IMR-90 (cell line): ENCODE data around the gene MAPK1. TPM values are rescaled to one million over a fixed set of nuclear protein-coding genes. Genes with fewer than 3 reads are reported as not detected.
A peak's percentile ranks its signal among the peaks of the same experiment; 100 is the strongest.

Experiments
- ATAC-seq: fragments of 200-7000 bp; cut with Tn5 transposase; 2 replicates; pipeline ENCODE4 v1.9.1; 2020; ENCODE audit warnings: low read depth, mild to moderate bottlenecking, moderate library complexity
- BruUV-seq: library from RNA; stranded (reverse); fragments of 400-500 nt; replicated peaks from 2 replicates; lab custom pipeline; 2021; lab: Mats Ljungman, UMichigan
- CTCF ChIA-PET: fragments of 300-600 bp; formaldehyde crosslinking; extraction: SDS; loops from one replicate; lab custom pipeline; 2021; ENCODE audit warnings: antibody characterized with exemption; lab: Yijun Ruan, JAX
- POLR2A ChIA-PET: fragments of 300-600 bp; sonication (Branson Sonifier 250); formaldehyde crosslinking; loops from one replicate; lab custom pipeline; 2022; ENCODE audit warnings: antibody characterized with exemption; ENCODE audit not compliant: unreplicated experiment; lab: Charles Lee
- DNase-seq: peaks from one replicate; pipeline ENCODE4 v3.0.0; 2013
- H2AFZ ChIP-seq: replicated peaks from 2 replicates; pipeline ENCODE3; 2013; ENCODE audit warnings: low read length, mild to moderate bottlenecking; ENCODE audit not compliant: poor library complexity
- H2AK5ac ChIP-seq: 2 replicates; pipeline ENCODE4 v1.6.1; 2013; ENCODE audit warnings: low read depth, low read length, inconsistent platforms
- H2AK9ac ChIP-seq: replicated peaks from 2 replicates; pipeline ENCODE3; 2013; ENCODE audit warnings: mild to moderate bottlenecking, low read depth, low read length, moderate library complexity; ENCODE audit not compliant: poor library complexity
- H2BK120ac ChIP-seq: 2 replicates; pipeline ENCODE4 v1.6.1; 2013; ENCODE audit warnings: low read depth, low read length, inconsistent platforms
- H2BK15ac ChIP-seq: 3 replicates; pipeline ENCODE4 v1.6.1; 2013; ENCODE audit warnings: low read depth, low read length, inconsistent platforms
- H2BK20ac ChIP-seq: 2 replicates; pipeline ENCODE4 v1.6.1; 2013; ENCODE audit warnings: low read depth, mild to moderate bottlenecking, inconsistent platforms, low read length, moderate library complexity
- H2BK5ac ChIP-seq: 2 replicates; pipeline ENCODE4 v1.6.1; 2013; ENCODE audit warnings: mild to moderate bottlenecking, low read depth, low read length, inconsistent platforms; ENCODE audit not compliant: poor library complexity, severe bottlenecking
- H3K14ac ChIP-seq: replicated peaks from 2 replicates; pipeline ENCODE4 v1.6.1; 2013; ENCODE audit warnings: low read depth, low read length, inconsistent platforms
- H3K18ac ChIP-seq: 2 replicates; pipeline ENCODE4 v1.6.1; 2013; ENCODE audit warnings: low read depth, low read length, control low read depth
- H3K23ac ChIP-seq: 2 replicates; pipeline ENCODE4 v1.6.1; 2013; ENCODE audit warnings: low read depth, low read length, inconsistent platforms
- H3K27ac ChIP-seq: 2 replicates; pipeline ENCODE4 v1.5.1; 2013; ENCODE audit warnings: mild to moderate bottlenecking, control low read depth, low read length; ENCODE audit not compliant: insufficient read depth
- H3K27me3 ChIP-seq: 2 replicates; pipeline ENCODE4 v1.6.1; 2013; ENCODE audit warnings: low read length; ENCODE audit not compliant: control insufficient read depth, insufficient read depth
- H3K36me3 ChIP-seq: 2 replicates; pipeline ENCODE4 v1.6.1; 2013; ENCODE audit warnings: low read length, mixed read lengths; ENCODE audit not compliant: control insufficient read depth, insufficient read depth
- H3K4ac ChIP-seq: 2 replicates; pipeline ENCODE4 v1.6.1; 2013; ENCODE audit warnings: low read depth, low read length, inconsistent platforms
- H3K4me1 ChIP-seq: 2 replicates; pipeline ENCODE4 v1.6.1; 2013; ENCODE audit warnings: low read length, mixed read lengths; ENCODE audit not compliant: control insufficient read depth, insufficient read depth
- H3K4me2 ChIP-seq: 2 replicates; pipeline ENCODE4 v1.6.1; 2013; ENCODE audit warnings: low read depth, mild to moderate bottlenecking, control low read depth, low read length, moderate library complexity
- H3K4me3 ChIP-seq: 2 replicates; pipeline ENCODE4 v1.5.1; 2013; ENCODE audit warnings: low read depth, mild to moderate bottlenecking, control low read depth, low read length, moderate library complexity; ENCODE audit not compliant: insufficient read depth
- H3K56ac ChIP-seq: 2 replicates; pipeline ENCODE4 v1.6.1; 2013; ENCODE audit warnings: low read length, inconsistent platforms; ENCODE audit not compliant: insufficient read depth; ENCODE audit errors: extremely low read depth
- H3K79me1 ChIP-seq, 2 experiments: 2 replicates each; pipeline ENCODE4 v1.6.1; 2013; ENCODE audit warnings: low read length in 2 of 2, inconsistent platforms in 1 of 2, low read depth in 1 of 2
- H3K9ac ChIP-seq: 2 replicates; pipeline ENCODE4 v1.6.1; 2013; ENCODE audit warnings: low read depth, low read length, control low read depth
- H3K9me1 ChIP-seq: 2 replicates; pipeline ENCODE4 v1.6.1; 2013; ENCODE audit warnings: low read length, inconsistent platforms; ENCODE audit not compliant: insufficient read depth
- H3K9me3 ChIP-seq: 2 replicates; pipeline ENCODE4 v1.6.1; 2013; ENCODE audit warnings: low read length; ENCODE audit not compliant: control insufficient read depth, insufficient read depth
- H4K20me1 ChIP-seq: 2 replicates; pipeline ENCODE4 v1.6.1; 2013; ENCODE audit warnings: low read length, inconsistent platforms; ENCODE audit not compliant: insufficient read depth
- H4K5ac ChIP-seq: 2 replicates; pipeline ENCODE4 v1.6.1; 2013; ENCODE audit warnings: mild to moderate bottlenecking, low read depth, low read length, control low read depth
- H4K8ac ChIP-seq, 2 experiments: 2 replicates each; pipeline ENCODE4 v1.6.1; 2013; ENCODE audit warnings: low read depth in 2 of 2, low read length in 2 of 2, control low read depth in 1 of 2, inconsistent platforms in 1 of 2
- H4K91ac ChIP-seq: 2 replicates; pipeline ENCODE4 v1.6.1; 2013; ENCODE audit warnings: low read depth, low read length, inconsistent platforms; ENCODE audit not compliant: insufficient read depth
- CEBPB ChIP-seq: IDR thresholded peaks from 2 replicates; pipeline ENCODE4 v1.6.1; 2012; ENCODE audit warnings: low read depth, low read length, improper control_type of control experiment
- CHD1 ChIP-seq: IDR thresholded peaks from 2 replicates; pipeline ENCODE4 v1.6.1; 2012; ENCODE audit warnings: low read depth, low read length, improper control_type of control experiment
- ELK1 ChIP-seq: fragments of 150-350 bp; IDR thresholded peaks from 2 replicates; pipeline ENCODE4 v1.6.1; 2016; ENCODE audit warnings: low read depth, mild to moderate bottlenecking, low read length, moderate library complexity, borderline replicate concordance
- FOS ChIP-seq: fragments of 150-350 bp; IDR thresholded peaks from 2 replicates; pipeline ENCODE4 v1.6.1; 2016; ENCODE audit warnings: low read depth, low read length
- MAFK ChIP-seq: IDR thresholded peaks from 2 replicates; pipeline ENCODE4 v1.6.1; 2012; ENCODE audit warnings: low read depth, low read length, improper control_type of control experiment
- MXI1 ChIP-seq: IDR thresholded peaks from 2 replicates; pipeline ENCODE4 v1.6.1; 2012; ENCODE audit warnings: low read depth, mild to moderate bottlenecking, low read length, moderate library complexity, borderline replicate concordance
- RAD21 ChIP-seq: IDR thresholded peaks from 2 replicates; pipeline ENCODE4 v1.6.1; 2012; ENCODE audit warnings: low read length, improper control_type of control experiment
- RFX5 ChIP-seq: IDR thresholded peaks from 2 replicates; pipeline ENCODE4 v1.8.0; 2012; ENCODE audit warnings: low read depth, mild to moderate bottlenecking, low read length, moderate library complexity
- SMC3 ChIP-seq: fragments of 150-350 bp; IDR thresholded peaks from 2 replicates; pipeline ENCODE4 v1.6.1; 2016; ENCODE audit warnings: low read depth, mild to moderate bottlenecking, antibody characterized with exemption, low read length, moderate library complexity
- USF2 ChIP-seq: fragments of 150-350 bp; IDR thresholded peaks from 2 replicates; pipeline ENCODE4 v1.6.1; 2017; ENCODE audit warnings: mild to moderate bottlenecking, antibody characterized with exemption, low read length, low read depth
- WGBS, 2 experiments: methylation state at CpG; one replicate each; pipeline versions ENCODE4 v1.1.5 to v1.1.7; 2013; ENCODE audit warnings: missing lambda C conversion rate in 2 of 2; ENCODE audit not compliant: insufficient read length in 1 of 2; ENCODE audit errors: extremely low coverage in 2 of 2; 5-methylcytosine and 5-hydroxymethylcytosine counted together
- dilution Hi-C: fragments of 300-500 bp; cut with HindIII; formaldehyde crosslinking; loops from one replicate; pipeline ENCODE4 v1.14.3; 2018; ENCODE audit warnings: low sequenced_read_pairs; ENCODE audit not compliant: unreplicated experiment
- in situ Hi-C: fragments of 300-500 bp; cut with MboI; formaldehyde crosslinking; loops from 3 replicates; pipeline ENCODE4 v1.14.3; 2019; ENCODE audit warnings: low sequenced_read_pairs, inconsistent platforms, mixed read lengths
- intact Hi-C: fragments of 100-400 bp; cut with micrococcal nuclease; formaldehyde crosslinking; loops from 2 replicates; pipeline ENCODE4 v1.10.0; 2022
- polyA plus RNA-seq, 3 experiments: library from polyadenylated mRNA; depleted of rRNA; stranded (reverse); fragments of >200 nt; gene quantifications; 2 replicates each; pipeline ENCODE4 v1.2.3, GENCODE V29; 2012; ENCODE audit warnings: low replicate concordance in 1 of 3
- total RNA-seq: library from RNA; depleted of rRNA; stranded (reverse); fragments of >200 nt; gene quantifications from 2 replicates; pipeline ENCODE4 v1.2.3, GENCODE V29; 2012

Gene MAPK1
- total and polyA plus RNA-seq, 2 of the 4 experiments (the other 2 are of a cell fraction) = 41.0 to 51.3 TPM

- no peak for TF ChIP-seq MXI1
Observed at GRCh38 chr22:21845558-21846453, 21.6 kb downstream of the MAPK1 start (continued).

- Histone ChIP-seq H2AFZ (no peak overlapping the region), H3K4me2 (no peak overlapping the region), H2AK5ac (no peak overlapping the region), H3K79me1 (peaks cover 10 to 69% of the 10 kb centered on the region in 2 experiments), H3K27ac (no peak overlapping the region), H3K23ac (0 out of 2 replicates have a peak overlapping the region, but pooled peaks have one; percentile 63), H4K20me1 (peaks cover 57% of the 10 kb centered on the region), H4K8ac (no peak overlapping the region), H3K56ac (no peak overlapping the region), H3K9ac (no peak overlapping the region), H3K9me1 (peaks cover 11% of the 10 kb centered on the region), H3K4ac (no peak overlapping the region), H4K5ac (no peak overlapping the region), H2BK15ac (no peak overlapping the region), H3K4me3 (no peak overlapping the region), H2BK120ac (no peak overlapping the region), H2BK5ac (no peak overlapping the region), H3K14ac (no peak overlapping the region), H2AK9ac (no peak overlapping the region), H3K4me1 (no peaks in the 10 kb centered on the region; the same call in 1 of the 2 replicates), H4K91ac (no peak overlapping the region), H3K27me3 (no peaks in the 10 kb centered on the region), H2BK20ac (no peak overlapping the region), H3K9me3 (no peaks in the 10 kb centered on the region), H3K18ac (no peak overlapping the region), H3K36me3 (no peaks in the 10 kb centered on the region)
- POLR2A ChIA-PET = no interaction called here
- in situ Hi-C loops (no loop called here), intact Hi-C loops (no loop called here), dilution Hi-C loops (no loop called here)
- DNase-seq (no peak), ATAC-seq (no peak)
- TF ChIP-seq USF2 = no peak
- no peak for TF ChIP-seq RFX5
- TF ChIP-seq ELK1 = no peak
- TF ChIP-seq CHD1 = no peak
- no peak for TF ChIP-seq SMC3
- TF ChIP-seq RAD21 = no peak
- no peak for TF ChIP-seq MXI1
- no peak for TF ChIP-seq FOS
- no peak for TF ChIP-seq MAFK
- no peak for TF ChIP-seq CEBPB
- CTCF ChIA-PET = no interaction called here
- no CpG with 5 or more reads among the region's 6 CpGs for WGBS, 2 experiments
- BruUV-seq = no TSS peak
Observed at GRCh38 chr22:21842946-21843345, 24.5 kb downstream of the MAPK1 start.
